ENCODE results near the gene SLC38A3.
"Not testable (repeated sequence)": the region's sequence is repeated elsewhere in the genome, so short reads cannot be mapped to it uniquely, and the experiment has no call there.

SLC38A3 gene

DNA sequence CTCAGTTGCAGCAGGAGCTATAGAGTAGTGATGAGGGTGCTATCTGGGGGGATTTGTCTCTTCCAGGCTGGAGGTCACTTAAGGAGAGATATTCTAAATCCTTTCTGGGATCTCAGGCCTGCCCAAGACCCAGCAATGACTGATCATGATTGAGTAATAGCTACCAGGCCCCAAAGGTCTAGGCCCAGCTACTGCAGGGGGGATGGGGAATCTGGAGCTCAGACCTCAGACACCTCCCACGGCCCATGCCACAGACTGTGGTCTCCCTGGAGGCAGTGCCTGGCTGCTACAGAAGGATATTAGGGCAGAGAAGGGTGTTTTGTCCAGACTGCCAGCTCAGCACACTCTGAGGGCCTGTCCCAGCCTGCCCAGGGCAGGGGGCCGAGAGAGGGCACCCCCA lies 6.9 kb downstream of the SLC38A3 start:
- DNase-seq, result no peak

DNA sequence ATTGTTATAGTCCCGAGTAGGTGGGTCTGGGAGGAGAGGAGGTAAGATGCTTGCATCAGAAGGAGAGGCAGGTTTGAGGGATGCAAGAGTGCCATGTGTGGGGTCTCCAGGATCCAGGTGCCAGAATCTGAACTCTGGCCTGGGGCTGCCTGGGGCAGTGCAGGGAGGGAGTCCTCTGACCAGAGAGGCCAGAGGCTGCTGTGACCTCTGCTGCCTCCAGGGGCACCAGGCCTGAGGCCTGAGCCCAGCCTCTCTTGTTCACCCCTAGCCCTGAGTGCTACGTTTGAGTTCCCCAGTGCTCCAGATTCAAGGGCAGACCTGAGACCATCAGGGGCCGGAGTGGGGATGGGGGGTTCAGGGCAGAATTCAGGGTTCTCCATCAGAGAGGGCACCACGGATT lies 7.4 kb downstream of the SLC38A3 start:
- DNase-seq, result no peak

DNA sequence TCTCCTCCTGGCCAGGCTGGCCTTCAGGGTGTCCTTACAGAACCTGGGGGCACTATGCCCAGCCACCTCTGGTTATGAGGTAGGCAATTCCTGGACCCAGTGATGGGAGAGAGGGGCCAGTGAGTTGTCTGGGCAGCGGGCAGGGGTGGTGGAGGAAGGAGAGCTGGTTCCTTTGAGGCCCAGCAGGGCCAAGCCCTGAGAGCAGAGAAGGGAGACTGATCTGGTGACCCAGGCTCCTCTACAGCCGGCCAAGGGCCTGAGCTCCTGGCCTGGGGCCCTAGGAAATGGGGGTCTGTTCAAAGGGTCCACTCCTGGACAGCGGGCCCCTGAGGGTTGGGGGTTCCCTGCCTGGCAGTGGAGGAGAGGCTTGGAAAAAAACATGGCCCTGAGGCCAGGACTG lies 7.9 kb downstream of the SLC38A3 start:
- no peak for DNase-seq

DNA sequence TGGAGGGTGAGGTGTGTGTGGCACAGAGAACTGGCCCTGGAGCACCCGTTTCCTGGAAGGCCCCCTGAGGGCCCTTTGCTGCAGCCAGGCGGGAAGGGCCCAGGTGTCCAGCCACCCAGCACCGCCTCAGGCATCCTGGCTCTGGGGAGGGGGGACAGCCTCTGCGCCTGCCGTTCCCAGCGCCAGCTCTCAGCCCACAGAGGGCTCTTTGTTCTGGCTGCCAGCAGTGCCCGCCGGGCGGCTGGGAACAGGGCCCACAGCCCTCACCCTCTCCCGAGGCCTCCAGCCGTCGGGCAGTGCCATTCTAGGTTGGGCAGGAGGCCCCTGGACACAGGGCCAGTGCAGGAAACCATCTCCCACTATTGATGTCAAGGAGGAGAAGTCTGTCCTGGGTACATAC lies 8.3 kb downstream of the SLC38A3 start:
- no peak for DNase-seq

DNA sequence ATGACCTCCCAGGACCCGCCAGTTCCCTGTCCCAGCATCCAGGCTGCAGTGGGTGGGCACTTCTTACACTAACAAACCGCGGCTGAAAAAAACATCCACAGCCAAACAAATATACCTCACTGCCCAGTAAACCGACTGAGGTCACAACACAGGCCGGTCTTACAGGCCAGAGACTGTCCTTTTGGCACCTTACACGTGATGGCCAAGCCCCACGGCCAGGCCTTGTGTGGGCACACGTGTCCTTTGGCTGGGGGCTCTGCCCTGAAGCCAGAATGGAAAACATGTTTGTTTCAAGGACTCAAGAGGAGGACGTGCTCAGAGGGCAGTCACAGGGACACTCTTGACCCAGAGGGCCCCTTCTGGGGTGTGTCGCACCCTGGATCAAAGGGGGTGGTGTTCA lies 9.8 kb downstream of the SLC38A3 start:
- DNase-seq, result no peak

DNA sequence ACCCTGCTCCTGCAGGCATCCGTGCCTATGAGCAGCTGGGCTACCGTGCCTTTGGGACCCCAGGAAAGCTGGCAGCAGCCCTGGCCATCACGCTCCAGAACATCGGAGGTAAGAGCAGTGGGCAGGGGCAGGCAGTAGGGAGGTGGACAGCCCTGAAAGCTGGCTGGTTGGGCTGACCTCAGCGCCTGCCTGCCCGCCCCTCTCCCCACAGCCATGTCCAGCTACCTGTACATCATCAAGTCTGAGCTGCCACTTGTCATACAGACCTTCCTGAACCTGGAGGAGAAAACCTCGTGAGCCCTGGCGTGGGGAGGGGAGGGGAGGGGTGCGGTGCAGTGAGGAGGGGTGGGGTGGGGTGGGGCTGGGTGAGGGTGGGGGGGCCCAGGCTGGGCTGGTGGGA lies 10.5 kb downstream of the SLC38A3 start:
- no peak for DNase-seq

DNA sequence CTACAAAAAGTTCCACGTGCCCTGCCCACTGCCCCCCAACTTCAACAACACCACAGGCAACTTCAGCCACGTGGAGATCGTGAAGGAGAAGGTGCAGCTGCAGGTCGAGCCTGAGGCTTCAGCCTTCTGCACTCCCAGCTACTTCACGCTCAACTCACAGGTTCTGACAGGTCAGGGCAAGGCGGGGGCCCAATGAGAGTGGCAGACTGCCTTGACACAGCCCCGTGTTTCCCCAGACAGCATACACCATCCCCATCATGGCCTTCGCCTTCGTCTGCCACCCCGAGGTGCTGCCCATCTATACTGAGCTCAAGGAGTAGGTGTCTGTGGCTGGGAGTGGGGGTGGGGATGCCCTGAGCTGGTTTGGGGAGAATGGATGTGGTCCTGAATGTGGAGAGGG lies 12.6 kb downstream of the SLC38A3 start:
- DNase-seq, result no peak

DNA sequence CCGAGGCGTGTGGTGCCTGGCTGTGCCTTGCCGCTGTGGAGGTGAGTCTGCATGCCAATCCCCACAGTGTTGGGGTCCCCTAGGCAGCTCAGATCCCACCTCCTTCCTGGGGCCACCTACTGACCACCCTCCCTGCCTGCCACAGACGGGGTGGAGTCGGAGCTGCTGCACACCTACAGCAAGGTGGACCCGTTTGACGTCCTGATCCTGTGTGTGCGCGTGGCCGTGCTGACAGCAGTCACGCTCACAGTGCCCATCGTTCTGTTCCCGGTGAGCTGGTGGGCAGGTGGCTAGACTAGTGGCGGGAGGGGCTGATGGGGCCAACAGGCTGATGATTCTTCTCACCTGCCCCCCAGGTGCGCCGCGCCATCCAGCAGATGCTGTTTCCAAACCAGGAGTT lies 13.4 kb downstream of the SLC38A3 start:
- no peak for DNase-seq

DNA sequence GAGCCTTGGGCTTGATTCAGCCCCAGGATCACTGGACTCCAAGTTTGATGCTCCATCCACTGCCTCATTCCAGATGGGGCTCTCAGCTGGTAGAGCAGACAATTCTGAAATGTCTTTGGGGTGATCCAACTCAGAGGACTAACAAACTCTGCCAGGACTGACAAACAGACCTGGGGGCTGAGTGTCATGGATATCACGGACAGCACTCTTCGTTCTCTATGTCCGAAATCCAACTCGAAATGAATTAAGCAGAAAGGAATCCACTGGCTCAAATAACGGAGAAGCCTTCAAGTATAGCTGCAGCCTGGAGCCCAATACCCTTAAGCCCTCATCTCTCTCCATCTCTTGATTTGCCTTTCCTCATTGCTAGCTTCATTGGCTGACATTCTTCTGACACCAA lies 14.2 kb downstream of the SLC38A3 start:
- DNase-seq, result no peak

DNA sequence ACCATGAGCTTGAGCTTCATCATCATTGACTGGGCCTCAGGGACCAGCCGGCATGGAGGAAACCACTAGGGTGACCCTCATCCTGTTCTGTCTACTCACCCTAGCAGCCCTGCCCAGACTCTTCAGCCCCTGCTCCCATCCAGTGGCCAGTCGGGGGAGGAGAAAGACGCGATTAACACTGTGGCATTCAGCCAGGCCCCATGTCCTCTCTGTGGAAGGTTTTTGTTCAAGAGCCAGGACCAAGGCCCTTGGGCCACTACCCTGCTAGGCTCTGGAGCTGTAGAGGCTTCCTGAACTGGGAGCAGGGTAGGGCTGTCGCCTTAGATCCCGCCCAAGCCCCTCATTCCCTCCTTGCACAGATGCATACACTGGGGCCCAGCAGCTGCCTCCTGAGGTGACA lies 15.0 kb downstream of the SLC38A3 start:
- DNase-seq, result no peak

DNA sequence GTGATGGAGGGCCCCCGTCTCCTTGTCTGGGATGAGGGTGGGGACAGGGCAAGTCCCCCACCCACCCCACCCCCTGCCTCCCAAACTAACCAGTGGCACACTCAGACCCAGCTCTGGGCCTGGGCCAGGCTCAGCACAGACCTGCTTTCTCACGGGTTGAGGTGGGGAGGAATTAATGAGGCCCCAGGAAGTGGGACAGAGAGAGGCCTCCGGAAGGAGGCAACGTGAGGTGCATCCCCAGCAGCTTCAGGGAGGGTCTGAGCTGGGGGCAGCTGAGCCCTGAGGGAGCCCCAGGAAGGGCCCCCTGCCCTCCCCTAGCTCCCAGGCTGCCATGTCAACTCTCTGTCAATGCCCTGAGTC lies 16.0 kb downstream of the SLC38A3 start:
- DNase-seq, result no peak

DNA sequence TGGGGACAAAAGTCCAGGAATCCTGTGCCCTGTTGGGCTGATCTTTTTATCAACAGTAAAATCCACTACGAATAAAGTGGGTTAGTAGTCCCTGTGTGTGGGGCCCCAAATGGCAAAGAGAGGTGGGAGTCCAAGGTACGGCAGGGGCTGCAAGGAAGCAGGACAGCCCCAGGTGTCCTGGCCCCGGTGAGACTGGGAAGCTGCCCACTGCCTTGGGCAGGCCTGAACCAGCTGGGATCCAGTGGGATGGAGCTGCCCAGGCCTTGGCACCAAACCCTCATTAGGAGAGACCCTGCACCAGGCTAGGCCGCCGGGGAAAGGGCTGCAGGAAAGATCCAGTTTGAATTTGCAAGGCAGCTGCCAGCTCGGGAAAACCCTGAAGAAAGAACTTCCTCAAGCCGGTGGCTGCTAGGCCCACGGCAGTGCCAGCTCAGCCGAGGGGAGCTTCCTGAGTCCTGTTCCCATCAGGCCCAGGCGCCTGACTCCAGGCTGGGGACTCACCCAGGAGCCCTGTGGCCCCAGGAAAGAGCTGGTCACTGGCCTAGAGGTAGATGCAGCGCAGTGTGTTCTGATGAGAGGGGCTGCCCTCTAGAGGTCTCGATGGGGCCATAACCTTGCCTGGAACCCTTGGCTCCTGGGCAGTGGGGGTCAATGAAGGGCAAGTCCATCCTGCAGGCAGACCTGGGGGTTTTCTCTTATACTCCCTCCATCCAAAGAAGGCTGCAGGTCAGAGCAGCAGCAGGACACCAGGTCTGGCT lies 16.5 kb downstream of the SLC38A3 start:
- DNase-seq, result no peak

DNA sequence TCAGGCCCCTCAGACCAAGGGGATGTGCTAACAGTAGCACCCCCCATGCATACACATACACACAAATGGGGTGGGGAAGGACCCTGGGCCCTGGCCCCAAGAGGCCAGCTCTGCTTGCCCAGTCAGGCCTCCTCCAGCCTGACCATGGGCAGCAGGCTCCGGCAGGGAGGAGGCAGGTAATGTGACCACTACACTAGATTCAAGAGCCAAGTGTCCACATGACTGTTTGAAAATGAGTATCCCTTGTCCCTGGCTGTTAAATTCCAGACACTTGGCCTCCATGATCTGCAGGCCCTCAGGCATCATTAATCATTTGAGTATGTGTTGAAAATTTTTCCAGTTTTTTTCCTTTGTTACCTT lies 17.1 kb downstream of the SLC38A3 start:
- no peak for DNase-seq

DNA sequence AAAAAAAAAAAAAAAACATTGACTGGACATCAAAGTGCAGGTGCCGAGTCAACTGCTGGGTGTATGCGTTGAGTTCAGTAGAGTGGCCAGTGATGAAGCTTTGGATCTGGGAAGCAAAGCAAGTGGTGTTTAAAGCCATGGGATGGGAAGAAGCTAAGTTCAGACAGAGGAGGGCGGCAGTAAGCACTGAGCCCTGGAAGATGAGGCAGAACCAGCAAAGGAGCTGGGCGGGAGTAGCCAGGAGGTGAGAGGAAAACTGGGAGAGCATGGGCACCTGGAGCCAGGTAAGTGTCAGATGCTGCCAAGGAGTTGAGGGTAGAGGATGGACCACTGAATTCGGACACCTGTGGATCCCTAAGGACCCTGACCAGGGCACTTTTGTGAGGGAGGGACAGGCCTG lies 19.6 kb downstream of the SLC38A3 start:
- no peak for DNase-seq

DNA sequence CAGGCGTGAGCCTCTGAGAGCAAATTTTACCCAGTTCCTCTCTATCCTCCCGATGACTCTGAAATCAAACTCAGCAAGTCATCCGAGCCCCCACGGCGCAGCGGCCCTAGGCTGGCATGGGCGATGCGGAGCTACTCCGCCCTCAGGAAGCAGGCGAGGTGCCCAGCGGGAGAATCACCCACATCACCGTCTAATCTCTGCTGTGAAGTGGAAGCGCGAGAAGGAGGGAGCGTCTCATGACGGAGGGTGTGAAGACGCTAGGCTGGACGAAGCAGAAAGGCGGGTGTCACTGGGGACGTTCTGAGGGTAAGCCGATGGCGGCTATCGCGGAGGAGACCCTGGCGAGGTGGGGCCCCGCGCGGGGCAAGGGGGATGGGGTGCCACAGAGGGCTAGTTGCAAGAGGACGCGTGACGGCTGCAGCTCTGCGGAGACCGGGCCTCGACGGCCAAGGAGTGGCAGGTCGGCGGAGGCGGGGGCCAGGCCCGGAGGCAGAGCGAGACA lies 21.9 kb downstream of the SLC38A3 start:
- DNase-seq, result no peak

DNA sequence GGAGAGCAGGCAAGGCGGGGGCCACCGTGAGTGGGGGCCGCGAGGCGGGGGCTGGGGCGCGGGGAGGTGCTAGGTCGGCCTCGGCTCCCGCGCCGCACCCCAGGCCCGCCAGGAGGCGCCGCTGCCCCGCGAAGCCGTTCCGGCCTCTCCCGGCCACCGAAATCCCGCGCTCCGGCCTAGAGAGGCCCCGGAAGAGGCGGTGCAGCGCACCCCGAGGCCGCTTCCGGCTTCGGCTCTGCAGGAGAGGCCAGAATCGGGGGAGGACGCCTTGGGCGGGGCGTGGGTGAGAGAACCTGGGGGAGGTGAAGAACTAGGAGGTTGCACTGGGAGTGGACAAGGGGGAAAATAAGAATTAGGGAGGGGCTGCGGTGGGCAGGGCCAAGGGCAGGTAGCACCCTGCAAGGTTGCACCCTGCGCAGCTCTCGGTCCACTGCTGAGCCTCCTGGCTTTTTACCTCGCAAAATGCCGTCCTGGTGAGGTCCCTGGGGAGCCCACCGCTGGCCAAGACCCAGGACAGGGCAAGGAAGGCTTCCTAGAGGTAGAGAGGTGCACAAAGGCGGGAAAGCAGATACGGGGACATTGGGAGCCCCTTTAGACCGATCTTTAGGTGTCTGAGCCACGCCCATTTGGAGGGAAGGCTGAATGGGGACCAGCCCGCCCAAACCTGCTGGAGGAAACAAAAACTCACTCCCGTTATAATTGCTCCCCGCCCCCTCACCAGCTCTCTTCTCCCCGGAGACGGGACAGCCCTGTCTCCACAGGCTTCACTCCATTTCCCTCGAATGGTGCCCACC lies 22.5 kb downstream of the SLC38A3 start:
- peak; percentile 95 for DNase-seq

DNA sequence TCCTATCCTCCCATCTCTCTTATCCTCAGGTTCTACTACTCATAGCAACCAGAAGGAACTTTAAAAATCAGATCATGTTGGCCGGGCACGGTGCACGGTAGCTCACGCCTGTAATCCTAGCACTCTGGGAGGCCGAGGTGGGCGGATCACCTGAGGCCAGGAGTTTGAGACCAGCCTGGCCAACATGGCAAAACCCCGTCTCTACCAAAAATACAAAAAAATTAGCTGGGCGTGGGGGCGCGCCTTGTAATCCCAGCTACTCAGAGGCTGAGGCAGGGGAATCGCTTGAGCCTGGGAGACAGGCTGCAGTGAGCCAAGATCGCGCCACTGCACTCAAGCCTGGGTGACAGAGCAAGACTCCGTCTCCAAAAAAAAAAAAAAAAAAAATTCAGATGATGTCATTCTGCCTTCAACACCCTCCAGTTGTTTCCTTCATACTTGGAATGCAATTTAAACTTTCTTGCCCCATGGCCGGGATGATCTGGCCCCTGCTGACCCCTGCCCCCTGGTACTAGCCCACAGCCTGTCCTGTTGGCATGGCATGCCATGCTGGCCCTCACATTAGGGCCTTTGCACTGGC lies 23.2 kb downstream of the SLC38A3 start:
- DNase-seq, result not testable (repeated sequence)

DNA sequence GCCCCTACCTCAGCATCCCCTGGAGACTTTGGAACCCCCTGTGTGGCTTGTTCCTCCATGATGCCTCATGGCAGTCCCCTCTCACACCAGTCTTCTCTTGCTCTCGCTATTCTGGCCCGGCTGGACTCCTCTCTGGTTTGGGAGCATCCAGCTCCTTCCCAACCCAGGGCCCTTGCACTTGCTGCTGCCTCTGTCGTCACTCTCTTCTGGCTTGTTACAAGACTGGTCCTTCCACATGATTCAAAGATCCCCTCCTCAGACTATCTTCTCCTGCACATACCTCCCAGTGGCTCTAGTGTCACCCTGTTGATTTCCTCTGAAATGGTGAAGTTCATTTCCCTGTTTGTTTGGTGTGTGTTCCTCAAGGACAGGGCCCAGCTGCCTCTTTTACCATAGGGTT lies 24.4 kb downstream of the SLC38A3 start:
- DNase-seq, result no peak

DNA sequence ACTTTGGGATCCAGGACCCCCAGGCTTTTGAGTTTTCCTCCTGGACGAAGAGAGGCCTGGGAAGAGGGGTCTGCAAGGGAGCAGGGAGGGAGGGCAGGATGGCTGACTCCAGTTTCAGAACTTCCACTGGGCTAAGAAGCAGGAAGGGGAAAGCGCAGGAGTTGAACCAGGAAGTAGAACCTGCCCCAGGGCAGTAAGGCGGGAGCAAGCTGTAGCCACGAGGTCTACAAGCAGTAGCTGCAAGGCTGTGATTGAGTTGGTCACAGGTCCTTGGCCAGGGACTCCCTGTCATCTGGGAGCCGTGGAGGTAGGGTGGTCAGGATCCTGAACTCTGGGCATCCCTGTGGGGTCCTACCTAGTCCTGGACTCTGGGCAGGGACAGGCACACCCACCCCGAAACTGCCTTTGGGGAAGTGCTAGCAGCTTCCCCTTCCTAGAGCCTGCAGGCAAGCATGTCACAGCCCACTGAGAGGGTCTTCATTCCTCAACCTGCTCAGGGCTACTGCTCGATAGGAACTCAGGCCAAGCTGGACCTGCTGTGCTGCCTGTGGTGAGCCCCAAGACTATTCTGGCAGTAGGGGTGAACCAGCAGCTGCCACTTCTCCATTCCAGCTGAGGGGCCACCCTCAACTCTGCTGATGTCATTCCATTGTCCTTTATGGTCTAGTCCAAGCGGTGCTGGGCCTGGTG lies 25.2 kb downstream of the SLC38A3 start:
- DNase-seq, result no peak

DNA sequence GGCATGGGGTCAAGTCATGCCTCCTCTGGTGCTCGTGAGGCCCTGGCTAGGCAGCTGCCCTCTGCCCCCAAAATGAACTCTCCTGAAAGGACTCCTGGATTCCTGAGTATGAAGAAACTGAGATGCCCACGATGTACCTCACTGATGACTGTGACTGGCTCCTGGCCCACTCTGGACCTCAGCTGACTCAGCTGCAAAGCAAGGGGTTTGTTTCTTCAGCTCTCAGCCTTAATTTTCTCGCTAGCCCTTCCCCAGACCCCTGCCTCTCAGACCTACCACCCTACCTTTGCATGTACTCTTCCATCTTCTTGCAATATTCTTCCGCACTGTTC lies 25.7 kb downstream of the SLC38A3 start:
- DNase-seq, result no peak

DNA sequence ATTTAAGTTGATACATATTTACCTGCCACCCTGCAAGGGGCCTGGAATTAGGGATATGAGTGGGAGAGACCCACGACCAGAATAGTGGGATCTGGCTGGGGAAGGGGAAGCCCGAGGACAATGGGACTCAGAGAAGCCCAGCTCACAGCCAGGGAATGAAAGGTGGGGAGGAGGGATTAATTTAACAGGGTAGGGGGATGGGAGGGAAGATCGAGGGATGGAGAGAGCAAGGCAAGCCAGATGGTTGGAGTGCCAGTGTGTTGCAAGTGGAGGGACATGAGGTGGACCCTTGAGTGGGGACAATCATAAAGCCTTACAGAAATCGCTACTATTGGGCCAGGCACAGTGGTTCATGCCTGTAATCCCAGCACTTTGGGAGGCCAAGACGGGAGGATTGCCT lies 26.5 kb downstream of the SLC38A3 start:
- DNase-seq, result no peak

DNA sequence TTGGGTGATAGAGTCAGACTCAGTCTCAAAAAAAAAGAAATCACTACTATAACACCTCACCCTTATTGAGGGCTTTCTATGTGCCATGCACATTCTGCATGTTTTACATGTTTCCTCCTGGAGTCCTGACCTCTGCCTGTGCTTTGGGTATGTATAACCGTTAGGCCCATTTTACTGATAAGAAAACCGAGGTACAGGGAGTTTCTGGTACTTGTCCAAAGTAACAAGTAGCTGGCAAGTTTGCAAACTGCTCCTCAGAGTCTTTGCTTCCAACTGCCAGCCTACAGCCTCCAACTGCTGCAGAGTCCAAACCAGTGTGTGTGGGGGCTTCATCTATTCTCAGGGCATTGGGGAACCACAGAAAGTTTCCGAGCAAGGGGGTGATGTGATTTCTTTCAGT lies 27.2 kb downstream of the SLC38A3 start:
- no peak for DNase-seq

DNA sequence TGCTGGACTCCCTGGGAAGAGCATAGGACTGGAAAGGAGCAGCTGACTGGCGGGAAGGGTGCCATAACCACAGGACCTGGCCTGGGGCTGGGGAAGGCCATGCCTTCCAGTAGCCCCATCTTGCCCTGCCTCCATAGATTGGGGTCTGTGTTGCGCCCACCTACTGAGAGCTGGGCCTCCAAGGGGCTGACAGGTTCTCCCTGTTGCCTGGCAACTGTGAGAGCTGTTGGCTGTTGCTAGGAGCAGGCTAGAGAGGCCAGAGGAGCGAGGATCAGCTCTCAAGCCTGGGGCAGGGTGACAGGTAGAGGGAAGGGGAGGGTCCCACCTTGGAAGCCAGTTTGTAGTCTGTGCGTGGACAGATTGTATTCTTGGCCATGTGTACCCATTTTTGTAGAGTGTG lies 28.1 kb downstream of the SLC38A3 start:
- DNase-seq, result no peak
